A549 (cell line): Measurements from ENCODE around the gene SIGLEC1. TPM values are rescaled to one million over a fixed set of nuclear protein-coding genes. Genes with fewer than 3 reads are reported as not detected.

Source experiments
- ATAC-seq, 2 experiments: fragments of 200-7000 bp in 1 of 2; fragments of >200 bp in 1 of 2; cut with Nextera tagmentation in 1 of 2; cut with Tn5 transposase in 1 of 2; 3 replicates each; pipeline versions ENCODE4 v1.8.0 to v1.9.1; 2018 to 2020; ENCODE audit warnings: mild to moderate bottlenecking in 1 of 2, moderate library complexity in 1 of 2
- CTCF ChIA-PET: fragments of 300-600 bp; sonication (Branson Sonifier 250); formaldehyde crosslinking; extraction: SDS; loops from one replicate; lab custom pipeline; 2021; ENCODE audit warnings: antibody characterized with exemption, inconsistent platforms; lab: Yijun Ruan, JAX
- POLR2A ChIA-PET: fragments of 350-600 bp; formaldehyde crosslinking; extraction: SDS; loops from one replicate; lab custom pipeline; 2021; ENCODE audit warnings: antibody characterized with exemption, inconsistent platforms; lab: Yijun Ruan, JAX
- DNase-seq, 2 experiments: peaks; one replicate each; pipeline versions ENCODE4 v3.0.0 to v3.0.0-alpha.2; 2011 to 2016; ENCODE audit warnings: low read depth in 1 of 2, low spot score in 1 of 2
- FAIRE-seq: peaks from 2 replicates; lab custom pipeline; 2011; peaks lifted over from hg19 to GRCh38; lab: Jason Lieb, UNC
- H3K27ac ChIP-seq, 2 experiments: fragments of >200 bp; sonication (Bioruptor Twin); formaldehyde crosslinking; 3 replicates each; pipeline ENCODE4 v1.5.1; 2016 to 2017
- H3K4me1 ChIP-seq: fragments of >200 bp; sonication (Bioruptor Twin); formaldehyde crosslinking; 3 replicates; pipeline ENCODE4 v1.6.1; 2016
- H3K4me2 ChIP-seq: fragments of >200 bp; sonication (Bioruptor Twin); formaldehyde crosslinking; 3 replicates; pipeline ENCODE4 v1.6.1; 2016
- H3K4me3 ChIP-seq: fragments of >200 bp; sonication (Bioruptor Twin); formaldehyde crosslinking; 3 replicates; pipeline ENCODE4 v1.5.1; 2016
- H3K9me3 ChIP-seq: fragments of >200 bp; sonication (Bioruptor Twin); formaldehyde crosslinking; 3 replicates; pipeline ENCODE4 v1.6.1; 2016
- ATOH8 ChIP-seq: fragments of 250-450 bp; sonication (Bioruptor Pico); IDR thresholded peaks from 2 replicates; pipeline ENCODE4 v1.5.0; 2020; ENCODE audit warnings: low read depth, mild to moderate bottlenecking, moderate library complexity
- BHLHE40 ChIP-seq: IDR thresholded peaks from 2 replicates; pipeline ENCODE4 v1.6.1; 2012; ENCODE audit warnings: low read depth, low read length, inconsistent platforms
- CBX8 ChIP-seq: fragments of 200-600 bp; sonication (generic); IDR thresholded peaks from 2 replicates; pipeline ENCODE4 v1.6.1; 2016
- CHD4 ChIP-seq: fragments of 200-600 bp; sonication (generic); IDR thresholded peaks from 2 replicates; pipeline ENCODE4 v1.6.1; 2016; ENCODE audit warnings: antibody characterized with exemption, mild to moderate bottlenecking, borderline replicate concordance
- FOSB ChIP-seq: fragments of 250-450 bp; sonication (Bioruptor Pico); IDR thresholded peaks from 2 replicates; pipeline ENCODE4 v1.5.0; 2020; ENCODE audit warnings: mild to moderate bottlenecking, moderate library complexity
- GATA3 ChIP-seq: IDR thresholded peaks from 2 replicates; pipeline ENCODE4 v1.6.1; 2012; ENCODE audit warnings: borderline replicate concordance
- HDAC2 ChIP-seq: fragments of 200-600 bp; sonication (generic); IDR thresholded peaks from 2 replicates; pipeline ENCODE4 v1.6.1; 2016
- HOXA7 ChIP-seq: fragments of 250-450 bp; sonication (Bioruptor Pico); IDR thresholded peaks from 2 replicates; pipeline ENCODE4 v1.5.0; 2020; ENCODE audit warnings: mild to moderate bottlenecking, moderate library complexity
- HOXB13 ChIP-seq: fragments of 250-450 bp; sonication (Bioruptor Pico); IDR thresholded peaks from 2 replicates; pipeline ENCODE4 v1.5.0; 2020; ENCODE audit warnings: low read depth, mild to moderate bottlenecking, moderate library complexity
- HOXB5 ChIP-seq: fragments of 250-450 bp; sonication (Bioruptor Pico); IDR thresholded peaks from 2 replicates; pipeline ENCODE4 v1.5.0; 2020; ENCODE audit warnings: mild to moderate bottlenecking, moderate library complexity
- JUN ChIP-seq, 2 experiments: fragments of >200 bp; sonication (Bioruptor Twin); formaldehyde crosslinking; IDR thresholded peaks; 2 replicates in 1 of 2; 3 replicates in 1 of 2; pipeline ENCODE4 v1.6.1; 2016 to 2017
- MAFK ChIP-seq: fragments of 450-650 bp; IDR thresholded peaks from 2 replicates; pipeline ENCODE4 v1.6.1; 2014; ENCODE audit not compliant: partially characterized antibody
- MAZ ChIP-seq: fragments of 150-350 bp; IDR thresholded peaks from 2 replicates; pipeline ENCODE4 v1.6.1; 2014; ENCODE audit warnings: antibody characterized with exemption, low read depth, low read length, borderline replicate concordance
- POLR2A ChIP-seq: IDR thresholded peaks from 2 replicates; pipeline ENCODE4 v1.6.1; 2012; ENCODE audit warnings: mild to moderate bottlenecking, low read length
- RAD21 ChIP-seq, 2 experiments: fragments of >200 bp in 1 of 2; sonication (Bioruptor Twin) in 1 of 2; formaldehyde crosslinking in 1 of 2; IDR thresholded peaks in 1 of 2; conservative IDR thresholded peaks in 1 of 2; 2 replicates in 1 of 2; 3 replicates in 1 of 2; pipeline ENCODE4 v1.6.1; 2012 to 2018; ENCODE audit warnings: inconsistent platforms in 1 of 2
- SMC3 ChIP-seq: fragments of >200 bp; sonication (Bioruptor Twin); formaldehyde crosslinking; IDR thresholded peaks from 3 replicates; pipeline ENCODE4 v1.6.1; 2018; ENCODE audit warnings: inconsistent platforms
- ZSCAN20 ChIP-seq: fragments of 250-450 bp; sonication (Bioruptor Pico); IDR thresholded peaks from 2 replicates; pipeline ENCODE4 v1.8.0; 2022; ENCODE audit warnings: mild to moderate bottlenecking, moderate library complexity
- WGBS: methylation state at CpG from one replicate; pipeline ENCODE4 v1.1.6; 2017; ENCODE audit errors: missing lambda C conversion rate; 5-methylcytosine and 5-hydroxymethylcytosine counted together
- polyA plus RNA-seq, 4 experiments: library from polyadenylated mRNA; depleted of rRNA in 3 of 4; stranded (reverse); fragments of >200 nt; fragmentation: RNase III in 1 of 4; extraction: RNeasy Plus Mini Kit Qiagen cat#74134 plus additional on column Dnase treatment in 1 of 4; gene quantifications; 2 replicates in 3 of 4; 3 replicates in 1 of 4; pipeline ENCODE4 v1.2.3, GENCODE V29; 2011 to 2017
- TF ChIP-seq, protein P1 (sequence below): IDR thresholded peaks from 2 replicates; pipeline ENCODE4 v1.6.1; 2012
- TF ChIP-seq, protein P2 (sequence below): fragments of 200-600 bp; sonication (generic); IDR thresholded peaks from 2 replicates; pipeline ENCODE4 v1.6.1; 2016; ENCODE audit warnings: antibody characterized with exemption, mild to moderate bottlenecking, moderate library complexity
- TF ChIP-seq, protein P3 (sequence below): fragments of >200 bp; sonication (Bioruptor Twin); formaldehyde crosslinking; IDR thresholded peaks from 3 replicates; pipeline ENCODE4 v1.5.1; 2016
- TF ChIP-seq, protein P4 (sequence below): IDR thresholded peaks from 2 replicates; pipeline ENCODE4 v1.6.1; 2012; ENCODE audit warnings: low read depth, borderline replicate concordance
- TF ChIP-seq, protein P5 (sequence below): fragments of >200 bp; sonication (Bioruptor Twin); formaldehyde crosslinking; IDR thresholded peaks from 3 replicates; pipeline ENCODE4 v1.6.1; 2016
- TF ChIP-seq, protein P6 (sequence below): IDR thresholded peaks from 2 replicates; pipeline ENCODE4 v1.6.1; 2012

The SIGLEC1 gene
- polyA plus RNA-seq, 2 of the 4 experiments (the other 2 are of a cell fraction): 0.01 TPM; not detected in 1

GRCh38 chr20:3751305-3751674, 38.9 kb upstream of the SIGLEC1 start:
- Histone ChIP-seq H3K27ac (no peak overlapping the region), H3K4me2 (peak overlapping the region; percentile 62), H3K4me3 (no peak overlapping the region; the same call in 2 of the 3 replicates), H3K4me1 (peaks cover 7% of the 10 kb centered on the region; the same call in 2 of the 3 replicates)
- no peak for FAIRE-seq
- TF ChIP-seq HDAC2 (0 out of 2 replicates have a peak, but pooled peaks have one; percentile 22), CHD4 (0 out of 2 replicates have a peak, but pooled peaks have one; percentile 37), MAFK (peak; percentile 49)
- TF ChIP-seq, protein P1, sequence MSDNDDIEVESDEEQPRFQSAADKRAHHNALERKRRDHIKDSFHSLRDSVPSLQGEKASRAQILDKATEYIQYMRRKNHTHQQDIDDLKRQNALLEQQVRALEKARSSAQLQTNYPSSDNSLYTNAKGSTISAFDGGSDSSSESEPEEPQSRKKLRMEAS: no peak
- TF ChIP-seq, all 56 proteins: peak for 3
- no peak for ATAC-seq
- ChIA-PET CTCF (interaction anchor here (0.7 to 72.1 kb wide), 11 partner anchors 4 to 184 kb away, joined by 3 to 2233 read pairs (median 7); partner anchors contain the start of genes ADAM33, ADISSP, AP5S1 and CENPB), POLR2A (interaction anchor here (0.7 kb wide), 1 partner anchor 16 kb away, joined by 4 read pairs; the partner anchor contains the start of gene ADISSP)
- 91% methylated on average over 28 of the region's 31 CpGs for WGBS
- no peak for DNase-seq
- no peaks in the 10 kb centered on the region for H3K9me3 ChIP-seq

DNA sequence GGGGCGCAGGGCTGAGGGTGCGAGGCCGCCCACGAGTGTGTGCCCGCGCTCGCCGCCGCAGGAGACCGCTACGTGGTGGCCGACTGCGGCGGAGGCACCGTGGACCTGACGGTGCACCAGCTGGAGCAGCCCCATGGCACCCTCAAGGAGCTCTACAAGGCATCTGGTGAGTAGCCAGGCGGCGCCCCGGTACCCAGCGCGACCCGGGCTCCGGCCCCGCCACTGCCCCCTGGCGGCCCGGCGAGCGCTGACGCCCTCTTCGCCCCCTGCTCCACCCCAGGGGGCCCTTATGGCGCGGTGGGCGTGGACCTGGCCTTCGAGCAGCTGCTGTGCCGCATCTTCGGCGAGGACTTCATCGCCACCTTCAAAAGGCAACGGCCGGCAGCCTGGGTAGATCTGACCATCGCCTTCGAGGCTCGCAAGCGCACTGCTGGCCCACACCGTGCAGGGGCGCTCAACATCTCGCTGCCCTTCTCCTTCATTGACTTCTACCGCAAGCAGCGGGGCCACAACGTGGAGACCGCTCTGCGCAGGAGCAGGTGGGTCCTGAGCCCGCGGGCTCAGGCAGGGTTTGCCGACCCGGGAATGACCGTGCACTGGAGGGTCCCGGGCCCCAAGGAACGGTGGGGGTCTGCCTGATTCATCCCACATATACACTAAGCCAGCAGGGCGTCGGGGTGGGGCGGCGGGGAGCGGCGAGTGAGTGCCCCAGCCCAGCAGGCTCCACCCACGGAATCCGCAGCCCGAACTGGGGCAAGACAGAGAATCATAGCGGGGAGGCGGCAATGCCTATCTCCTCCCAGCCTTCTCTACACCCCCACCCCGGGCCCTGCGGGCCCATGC, 37.5 kb upstream of the SIGLEC1 start:
- FAIRE-seq (peak; percentile 43), ATAC-seq (peak; percentile 63 to 85), DNase-seq (peak; percentile 87 to 98)
- CTCF ChIA-PET: interaction anchor here (0.6 to 72.1 kb wide), 30 partner anchors 2 to 562 kb away, joined by 3 to 2233 read pairs (median 4); partner anchors contain the start of genes ADAM33, ADISSP, AP5S1 and CENPB
- 6% methylated on average over 44 of the region's 72 CpGs for WGBS
- Histone ChIP-seq H3K4me2 (peak overlapping the region; percentile 92), H3K9me3 (no peaks in the 10 kb centered on the region), H3K27ac (peak overlapping the region; percentile 82), H3K4me1 (peaks cover 10% of the 10 kb centered on the region; the same call in 2 of the 3 replicates), H3K4me3 (peak overlapping the region; percentile 61)
- POLR2A ChIA-PET: interaction anchor here (0.7 to 1.4 kb wide), 7 partner anchors 8 to 73 kb away, joined by 3 to 21 read pairs (median 4); partner anchors contain the start of genes ADISSP, AP5S1 and SPEF1
- TF ChIP-seq, protein P2, sequence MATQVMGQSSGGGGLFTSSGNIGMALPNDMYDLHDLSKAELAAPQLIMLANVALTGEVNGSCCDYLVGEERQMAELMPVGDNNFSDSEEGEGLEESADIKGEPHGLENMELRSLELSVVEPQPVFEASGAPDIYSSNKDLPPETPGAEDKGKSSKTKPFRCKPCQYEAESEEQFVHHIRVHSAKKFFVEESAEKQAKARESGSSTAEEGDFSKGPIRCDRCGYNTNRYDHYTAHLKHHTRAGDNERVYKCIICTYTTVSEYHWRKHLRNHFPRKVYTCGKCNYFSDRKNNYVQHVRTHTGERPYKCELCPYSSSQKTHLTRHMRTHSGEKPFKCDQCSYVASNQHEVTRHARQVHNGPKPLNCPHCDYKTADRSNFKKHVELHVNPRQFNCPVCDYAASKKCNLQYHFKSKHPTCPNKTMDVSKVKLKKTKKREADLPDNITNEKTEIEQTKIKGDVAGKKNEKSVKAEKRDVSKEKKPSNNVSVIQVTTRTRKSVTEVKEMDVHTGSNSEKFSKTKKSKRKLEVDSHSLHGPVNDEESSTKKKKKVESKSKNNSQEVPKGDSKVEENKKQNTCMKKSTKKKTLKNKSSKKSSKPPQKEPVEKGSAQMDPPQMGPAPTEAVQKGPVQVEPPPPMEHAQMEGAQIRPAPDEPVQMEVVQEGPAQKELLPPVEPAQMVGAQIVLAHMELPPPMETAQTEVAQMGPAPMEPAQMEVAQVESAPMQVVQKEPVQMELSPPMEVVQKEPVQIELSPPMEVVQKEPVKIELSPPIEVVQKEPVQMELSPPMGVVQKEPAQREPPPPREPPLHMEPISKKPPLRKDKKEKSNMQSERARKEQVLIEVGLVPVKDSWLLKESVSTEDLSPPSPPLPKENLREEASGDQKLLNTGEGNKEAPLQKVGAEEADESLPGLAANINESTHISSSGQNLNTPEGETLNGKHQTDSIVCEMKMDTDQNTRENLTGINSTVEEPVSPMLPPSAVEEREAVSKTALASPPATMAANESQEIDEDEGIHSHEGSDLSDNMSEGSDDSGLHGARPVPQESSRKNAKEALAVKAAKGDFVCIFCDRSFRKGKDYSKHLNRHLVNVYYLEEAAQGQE: no peak
- TF ChIP-seq CBX8 (no peak), HOXB13 (CRISPR knock-in tag) (0 out of 2 replicates have a peak, but pooled peaks have one; percentile 37), SMC3 (peak; percentile 93), ZSCAN20 (CRISPR knock-in tag) (no peak), MAZ (0 out of 2 replicates have a peak, but pooled peaks have one; percentile 43), BHLHE40 (no peak), POLR2A (peak; percentile 75), HOXA7 (CRISPR knock-in tag) (peak; percentile 39; the same call in 1 of the 2 replicates), GATA3 (0 out of 2 replicates have a peak, but pooled peaks have one; percentile 14), JUN (IDR thresholded peaks at IDR 0.05) (peak in 1 of 2 experiments; percentile 66; a peak in 3 of 5 replicates), HOXB5 (peak; percentile 67; the same call in 1 of the 2 replicates), RAD21 (conservative IDR thresholded peaks at IDR 0.05 in 1 of 2, IDR thresholded peaks at IDR 0.05 in 1 of 2) (peak; percentile 47 to 77; a peak in 4 of 5 replicates), ATOH8 (CRISPR knock-in tag) (peak; percentile 62; the same call in 1 of the 2 replicates), FOSB (CRISPR knock-in tag) (peak; percentile 50; the same call in 1 of the 2 replicates)
- TF ChIP-seq, protein P1: peak; percentile 90
- TF ChIP-seq, protein P3, sequence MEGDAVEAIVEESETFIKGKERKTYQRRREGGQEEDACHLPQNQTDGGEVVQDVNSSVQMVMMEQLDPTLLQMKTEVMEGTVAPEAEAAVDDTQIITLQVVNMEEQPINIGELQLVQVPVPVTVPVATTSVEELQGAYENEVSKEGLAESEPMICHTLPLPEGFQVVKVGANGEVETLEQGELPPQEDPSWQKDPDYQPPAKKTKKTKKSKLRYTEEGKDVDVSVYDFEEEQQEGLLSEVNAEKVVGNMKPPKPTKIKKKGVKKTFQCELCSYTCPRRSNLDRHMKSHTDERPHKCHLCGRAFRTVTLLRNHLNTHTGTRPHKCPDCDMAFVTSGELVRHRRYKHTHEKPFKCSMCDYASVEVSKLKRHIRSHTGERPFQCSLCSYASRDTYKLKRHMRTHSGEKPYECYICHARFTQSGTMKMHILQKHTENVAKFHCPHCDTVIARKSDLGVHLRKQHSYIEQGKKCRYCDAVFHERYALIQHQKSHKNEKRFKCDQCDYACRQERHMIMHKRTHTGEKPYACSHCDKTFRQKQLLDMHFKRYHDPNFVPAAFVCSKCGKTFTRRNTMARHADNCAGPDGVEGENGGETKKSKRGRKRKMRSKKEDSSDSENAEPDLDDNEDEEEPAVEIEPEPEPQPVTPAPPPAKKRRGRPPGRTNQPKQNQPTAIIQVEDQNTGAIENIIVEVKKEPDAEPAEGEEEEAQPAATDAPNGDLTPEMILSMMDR: peak; percentile 99
- TF ChIP-seq, protein P4, sequence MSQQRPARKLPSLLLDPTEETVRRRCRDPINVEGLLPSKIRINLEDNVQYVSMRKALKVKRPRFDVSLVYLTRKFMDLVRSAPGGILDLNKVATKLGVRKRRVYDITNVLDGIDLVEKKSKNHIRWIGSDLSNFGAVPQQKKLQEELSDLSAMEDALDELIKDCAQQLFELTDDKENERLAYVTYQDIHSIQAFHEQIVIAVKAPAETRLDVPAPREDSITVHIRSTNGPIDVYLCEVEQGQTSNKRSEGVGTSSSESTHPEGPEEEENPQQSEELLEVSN: peak; percentile 91
- TF ChIP-seq, protein P5, sequence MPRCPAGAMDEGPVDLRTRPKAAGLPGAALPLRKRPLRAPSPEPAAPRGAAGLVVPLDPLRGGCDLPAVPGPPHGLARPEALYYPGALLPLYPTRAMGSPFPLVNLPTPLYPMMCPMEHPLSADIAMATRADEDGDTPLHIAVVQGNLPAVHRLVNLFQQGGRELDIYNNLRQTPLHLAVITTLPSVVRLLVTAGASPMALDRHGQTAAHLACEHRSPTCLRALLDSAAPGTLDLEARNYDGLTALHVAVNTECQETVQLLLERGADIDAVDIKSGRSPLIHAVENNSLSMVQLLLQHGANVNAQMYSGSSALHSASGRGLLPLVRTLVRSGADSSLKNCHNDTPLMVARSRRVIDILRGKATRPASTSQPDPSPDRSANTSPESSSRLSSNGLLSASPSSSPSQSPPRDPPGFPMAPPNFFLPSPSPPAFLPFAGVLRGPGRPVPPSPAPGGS: peak; percentile 81
- TF ChIP-seq, protein P6, sequence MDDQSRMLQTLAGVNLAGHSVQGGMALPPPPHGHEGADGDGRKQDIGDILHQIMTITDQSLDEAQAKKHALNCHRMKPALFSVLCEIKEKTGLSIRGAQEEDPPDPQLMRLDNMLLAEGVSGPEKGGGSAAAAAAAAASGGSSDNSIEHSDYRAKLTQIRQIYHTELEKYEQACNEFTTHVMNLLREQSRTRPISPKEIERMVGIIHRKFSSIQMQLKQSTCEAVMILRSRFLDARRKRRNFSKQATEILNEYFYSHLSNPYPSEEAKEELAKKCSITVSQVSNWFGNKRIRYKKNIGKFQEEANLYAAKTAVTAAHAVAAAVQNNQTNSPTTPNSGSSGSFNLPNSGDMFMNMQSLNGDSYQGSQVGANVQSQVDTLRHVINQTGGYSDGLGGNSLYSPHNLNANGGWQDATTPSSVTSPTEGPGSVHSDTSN: no peak
